Gastroesophageal sphincter (tissue), 3 donors: ENCODE measurements around the gene TMEM45A.

Experiments
- CTCF ChIP-seq, 4 experiments: fragments of 200-600 bp in 2 of 4; fragments of 450-650 bp in 2 of 4; sonication (generic) in 1 of 4; IDR thresholded peaks; one replicate each; pipeline ENCODE4 v1.5.1; 2017 to 2019; ENCODE audit warnings: antibody characterized with exemption in 4 of 4, mild to moderate bottlenecking in 2 of 4, moderate library complexity in 2 of 4
- POLR2A ChIP-seq, 2 donors: fragments of 450-650 bp; IDR thresholded peaks; one replicate each; pipeline ENCODE4 v1.6.1; 2017; ENCODE audit warnings: antibody characterized with exemption in 2 of 2, mild to moderate bottlenecking in 2 of 2, moderate library complexity in 1 of 2

- TF ChIP-seq POLR2A (IDR thresholded peaks at IDR 0.05) (no peak), CTCF (IDR thresholded peaks at IDR 0.05) (no peak)
These were observed 8.0 kb downstream of the TMEM45A start for GRCh38 chr3:100500320-100500880.
